HCT116 (cell line): ENCODE measurements around the gene FAAP100. TPM values are rescaled to one million over a fixed set of nuclear protein-coding genes. Genes with fewer than 3 reads are reported as not detected.

ENCODE experiments used
- ATAC-seq: fragments of 200-7000 bp; cut with Tn5 transposase; 2 replicates; pipeline ENCODE4 v1.9.1; 2020; ENCODE audit warnings: mild to moderate bottlenecking, moderate library complexity
- BruUV-seq: library from RNA; stranded (reverse); fragments of 400-500 nt; replicated peaks from 2 replicates; lab custom pipeline; 2021; lab: Mats Ljungman, UMichigan
- CTCF ChIA-PET: fragments of 300-600 bp; sonication (Branson Sonifier 250); formaldehyde crosslinking; loops from one replicate; lab custom pipeline; 2021; ENCODE audit warnings: antibody characterized with exemption; lab: Charles Lee
- POLR2A ChIA-PET: fragments of 300-600, 350-600 bp; sonication (Branson Sonifier 250); formaldehyde crosslinking; loops from one replicate; lab custom pipeline; 2021; ENCODE audit warnings: antibody characterized with exemption; lab: Charles Lee
- RAD21 ChIA-PET, 2 experiments: fragments of 300-600 bp; sonication (Branson Sonifier 250); formaldehyde crosslinking; loops; one replicate each; lab custom pipeline; 2023; ENCODE audit warnings: low total read pairs in 2 of 2; ENCODE audit not compliant: uncharacterized antibody in 2 of 2, unreplicated experiment in 2 of 2, low non-redundant PET in 1 of 2; lab: Charles Lee
- DNase-seq: peaks from one replicate; pipeline ENCODE4 v3.0.0-alpha.2; 2010; ENCODE audit warnings: low read depth, low spot score
- H2AFZ ChIP-seq: fragments of 200-600 bp; shearing (Covaris generic), sonication (generic); 2 replicates; pipeline ENCODE4 v1.6.1; 2017; ENCODE audit warnings: low read depth, mixed run types, mixed read lengths, antibody characterized with exemption, low read length; ENCODE audit not compliant: poor library complexity, severe bottlenecking
- H3K27ac ChIP-seq: 2 replicates; pipeline ENCODE4 v1.5.1; 2012; ENCODE audit warnings: low read depth, low read length
- H3K27me3 ChIP-seq: fragments of 200-600 bp; sonication (generic); 2 replicates; pipeline ENCODE4 v1.6.1; 2016; ENCODE audit warnings: mixed run types, low read length, mixed read lengths; ENCODE audit not compliant: insufficient read depth
- H3K36me3 ChIP-seq, 2 experiments: fragments of 200-500 bp in 1 of 2; fragments of 200-600 bp in 1 of 2; sonication (Bioruptor generic) in 1 of 2; sonication (generic) in 1 of 2; 2 replicates each; pipeline versions ENCODE4 v1.5.1 to v1.6.1; 2014 to 2016; ENCODE audit warnings: low read length in 2 of 2, inconsistent platforms in 1 of 2, mixed read lengths in 1 of 2, mixed run types in 1 of 2; ENCODE audit not compliant: insufficient read depth in 2 of 2, control insufficient read depth in 1 of 2
- H3K4me1 ChIP-seq, 2 experiments: fragments of 200-600 bp in 1 of 2; sonication (generic) in 1 of 2; 2 replicates each; pipeline versions ENCODE4 v1.5.1 to v1.6.1; 2012 to 2017; ENCODE audit warnings: low read length in 2 of 2, inconsistent platforms in 1 of 2, mild to moderate bottlenecking in 1 of 2, mixed read lengths in 1 of 2, mixed run types in 1 of 2, moderate library complexity in 1 of 2; ENCODE audit not compliant: insufficient read depth in 2 of 2, control insufficient read depth in 1 of 2
- H3K4me2 ChIP-seq: fragments of 200-600 bp; sonication (generic); 2 replicates; pipeline ENCODE4 v1.6.1; 2017; ENCODE audit warnings: mixed run types, low read length, mixed read lengths
- H3K4me3 ChIP-seq, 2 experiments: fragments of 200-600 bp in 1 of 2; sonication (generic) in 1 of 2; replicated peaks in 1 of 2; 2 replicates each; pipeline ENCODE4 v1.5.1; 2011 to 2016; ENCODE audit warnings: low read length in 2 of 2, control low read depth in 1 of 2, low read depth in 1 of 2, mild to moderate bottlenecking in 1 of 2, mixed read lengths in 1 of 2, mixed run types in 1 of 2
- H3K79me2 ChIP-seq: fragments of 200-600 bp; sonication (generic); 2 replicates; pipeline ENCODE4 v1.6.1; 2017; ENCODE audit warnings: mild to moderate bottlenecking, mixed run types, low read length, moderate library complexity, mixed read lengths; ENCODE audit not compliant: insufficient read depth
- H3K9ac ChIP-seq: fragments of 200-600 bp; sonication (generic); 2 replicates; pipeline ENCODE4 v1.6.1; 2016; ENCODE audit warnings: low read length, mixed read lengths
- H3K9me2 ChIP-seq: fragments of 200-600 bp; sonication (generic), shearing (Covaris generic); 2 replicates; pipeline ENCODE4 v1.6.1; 2017; ENCODE audit warnings: mixed run types, mild to moderate bottlenecking, moderate library complexity; ENCODE audit not compliant: insufficient read depth
- H3K9me3 ChIP-seq, 2 experiments: fragments of 200-500 bp in 1 of 2; fragments of 200-600 bp in 1 of 2; sonication (Bioruptor generic) in 1 of 2; sonication (generic) in 1 of 2; 2 replicates each; pipeline ENCODE4 v1.6.1; 2014 to 2017; ENCODE audit warnings: low read length in 2 of 2, mixed read lengths in 2 of 2, inconsistent platforms in 1 of 2, low read depth in 1 of 2, mild to moderate bottlenecking in 1 of 2, mixed run types in 1 of 2, moderate library complexity in 1 of 2; ENCODE audit not compliant: control insufficient read depth in 1 of 2, insufficient read depth in 1 of 2
- H4K20me1 ChIP-seq: fragments of 200-600 bp; sonication (generic), shearing (Covaris generic); 2 replicates; pipeline ENCODE4 v1.6.1; 2017; ENCODE audit warnings: mixed run types, mild to moderate bottlenecking, moderate library complexity; ENCODE audit not compliant: insufficient read depth
- ATF3 ChIP-seq: IDR thresholded peaks from 2 replicates; pipeline ENCODE4 v1.6.1; 2012
- EGR1 ChIP-seq: IDR thresholded peaks from 2 replicates; pipeline ENCODE4 v1.6.1; 2012; ENCODE audit warnings: low read depth
- ELF1 ChIP-seq: IDR thresholded peaks from 2 replicates; pipeline ENCODE4 v1.6.1; 2012; ENCODE audit warnings: low read depth, borderline replicate concordance
- JUND ChIP-seq: IDR thresholded peaks from 2 replicates; pipeline ENCODE4 v1.6.1; 2012
- MAX ChIP-seq: IDR thresholded peaks from 2 replicates; pipeline ENCODE4 v1.6.1; 2012
- POLR2AphosphoS5 ChIP-seq: IDR thresholded peaks from 2 replicates; pipeline ENCODE4 v1.6.1; 2011; ENCODE audit warnings: mild to moderate bottlenecking, low read depth, low read length, moderate library complexity
- TCF7L2 ChIP-seq: IDR thresholded peaks from 2 replicates; pipeline ENCODE4 v1.7.0; 2011; ENCODE audit warnings: borderline replicate concordance, inconsistent platforms; ENCODE audit not compliant: insufficient read depth, insufficient read length; ENCODE audit errors: extremely low read depth
- ZFX ChIP-seq: fragments of 450-650 bp; IDR thresholded peaks from 2 replicates; pipeline ENCODE4 v1.6.1; 2017
- ZNF274 ChIP-seq: fragments of 200-500 bp; sonication (Bioruptor generic); IDR thresholded peaks from 2 replicates; pipeline ENCODE4 v1.6.1; 2014; ENCODE audit warnings: mild to moderate bottlenecking, low read depth, low read length, inconsistent platforms
- intact Hi-C: fragments of 100-400 bp; cut with micrococcal nuclease; formaldehyde crosslinking; loops from 2 replicates; pipeline ENCODE4 v1.10.0; 2022
- total RNA-seq: library from RNA; stranded (reverse); gene quantifications from one replicate; pipeline ENCODE4 v1.2.1, GENCODE V29; 2021; ENCODE audit not compliant: unreplicated experiment

The FAAP100 gene
- total RNA-seq, 1 experiment from 2014 or later = 53.4 TPM

GRCh38 chr17:81491181-81491581 is 61.0 kb downstream of the FAAP100 start:
- H3K4me1 ChIP-seq = peaks cover 21 to 55% of the 10 kb centered on the region in 2 experiments
- intact Hi-C loops = no loop called here
- H3K36me3 ChIP-seq = no peaks in the 10 kb centered on the region
- RAD21 ChIA-PET = no interaction called here
- POLR2A ChIA-PET = interaction anchor here (1.0 to 3.5 kb wide), 4 partner anchors 16 to 61 kb away, joined by 3 to 20 read pairs (median 4); partner anchors contain the start of gene FAAP100
- no peaks in the 10 kb centered on the region for H4K20me1 ChIP-seq
- H3K27ac ChIP-seq = peak overlapping the region; percentile 4; the same call in 1 of the 2 replicates
- H3K9me3 ChIP-seq = no peaks in the 10 kb centered on the region
- TF ChIP-seq POLR2AphosphoS5 = peak; percentile 25; the same call in 1 of the 2 replicates
- TF ChIP-seq JUND = no peak
- no peak for TF ChIP-seq MAX
- TF ChIP-seq, all 23 proteins: peak for 1
- no peak overlapping the region for H3K4me3 ChIP-seq
- no peaks in the 10 kb centered on the region for H3K27me3 ChIP-seq
- H3K9me2 ChIP-seq = no peaks in the 10 kb centered on the region
- H3K79me2 ChIP-seq = no peaks in the 10 kb centered on the region; the same call in 1 of the 2 replicates
- peak overlapping the region; percentile 41 for H3K4me2 ChIP-seq
- ATAC-seq (no peak), DNase-seq (no peak)
- CTCF ChIA-PET = no interaction called here
- no peak overlapping the region for H3K9ac ChIP-seq
- H2AFZ ChIP-seq = no peak overlapping the region
- no TSS peak for BruUV-seq

- Histone ChIP-seq H4K20me1 (no peaks in the 10 kb centered on the region), H3K27ac (no peak overlapping the region), H3K9ac (no peak overlapping the region), H3K4me3 (no peak overlapping the region), H3K79me2 (no peaks in the 10 kb centered on the region; the same call in 1 of the 2 replicates), H3K9me3 (no peaks in the 10 kb centered on the region), H3K9me2 (no peaks in the 10 kb centered on the region), H3K27me3 (no peaks in the 10 kb centered on the region), H2AFZ (no peak overlapping the region), H3K36me3 (no peaks in the 10 kb centered on the region), H3K4me2 (no peak overlapping the region), H3K4me1 (peaks cover 21 to 54% of the 10 kb centered on the region in 2 experiments)
- RAD21 ChIA-PET = no interaction called here
- POLR2A ChIA-PET = interaction anchor here (0.7 to 3.5 kb wide), 3 partner anchors 11 to 18 kb away, joined by 3 to 20 read pairs (median 7); no protein-coding TSS in a partner anchor
- intact Hi-C loops = loop anchor here (5.0 kb wide), 2 partner anchors 193 to 348 kb away; partner anchors contain the start of gene SLC38A10
- BruUV-seq = no TSS peak
- DNase-seq (no peak), ATAC-seq (no peak)
- CTCF ChIA-PET = no interaction called here
- no peak for TF ChIP-seq ZNF274
- TF ChIP-seq TCF7L2 = no peak
- TF ChIP-seq EGR1 = no peak
- no peak for TF ChIP-seq ATF3
- TF ChIP-seq ELF1 = no peak
- TF ChIP-seq ZFX = no peak
Observed at GRCh38 chr17:81489998-81490992, 61.9 kb downstream of the FAAP100 start.
